Measurements from ENCODE around the gene NEBL. TPM values are rescaled to one million over a fixed set of nuclear protein-coding genes. Genes with fewer than 3 reads are reported as not detected.

The NEBL gene
- total RNA-seq, 1 experiment from 2014 or later, result 55.2 TPM

DNA sequence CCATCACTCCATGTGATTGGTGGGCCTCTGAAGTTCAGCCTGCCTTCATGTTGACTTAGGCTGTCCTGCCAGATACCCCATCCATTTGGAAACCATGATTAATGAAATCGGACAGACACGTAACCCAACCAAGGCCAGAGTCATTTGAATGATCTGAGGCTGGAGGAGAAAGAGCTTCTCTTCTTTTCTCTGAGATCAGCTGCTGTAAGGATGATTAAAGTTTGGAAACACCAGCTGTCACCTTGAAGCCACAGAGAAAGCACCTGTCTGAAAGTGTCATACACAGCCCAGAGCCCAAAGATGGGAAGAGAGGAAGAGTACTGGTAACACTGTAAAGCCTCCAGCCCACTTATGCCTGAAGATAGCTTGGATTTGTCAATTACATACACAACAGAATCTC lies 22.9 kb downstream of the NEBL start:
- Mint-ChIP-seq H3K27ac (ENCODE audit: unreplicated experiment) (no peak overlapping the region), H3K36me3 (ENCODE audit: insufficient read depth, unreplicated experiment) (no peaks in the 10 kb centered on the region), H3K4me1 (ENCODE audit: low read depth, unreplicated experiment) (no peaks in the 10 kb centered on the region), H3K4me3 (ENCODE audit: unreplicated experiment) (no peak overlapping the region), H3K9me3 (ENCODE audit: unreplicated experiment) (no peaks in the 10 kb centered on the region), H3K27me3 (ENCODE audit: insufficient read depth, unreplicated experiment) (no peaks in the 10 kb centered on the region)
- H3K36me3 ChIP-seq (ENCODE audit: control insufficient read depth, insufficient read depth, low read length), result no peaks in the 10 kb centered on the region
- BruUV-seq (replicated peaks), result no TSS peak
- intact Hi-C loops (cut with micrococcal nuclease; ENCODE audit: unreplicated experiment), result no loop called here
- TF ChIP-seq, protein P1, sequence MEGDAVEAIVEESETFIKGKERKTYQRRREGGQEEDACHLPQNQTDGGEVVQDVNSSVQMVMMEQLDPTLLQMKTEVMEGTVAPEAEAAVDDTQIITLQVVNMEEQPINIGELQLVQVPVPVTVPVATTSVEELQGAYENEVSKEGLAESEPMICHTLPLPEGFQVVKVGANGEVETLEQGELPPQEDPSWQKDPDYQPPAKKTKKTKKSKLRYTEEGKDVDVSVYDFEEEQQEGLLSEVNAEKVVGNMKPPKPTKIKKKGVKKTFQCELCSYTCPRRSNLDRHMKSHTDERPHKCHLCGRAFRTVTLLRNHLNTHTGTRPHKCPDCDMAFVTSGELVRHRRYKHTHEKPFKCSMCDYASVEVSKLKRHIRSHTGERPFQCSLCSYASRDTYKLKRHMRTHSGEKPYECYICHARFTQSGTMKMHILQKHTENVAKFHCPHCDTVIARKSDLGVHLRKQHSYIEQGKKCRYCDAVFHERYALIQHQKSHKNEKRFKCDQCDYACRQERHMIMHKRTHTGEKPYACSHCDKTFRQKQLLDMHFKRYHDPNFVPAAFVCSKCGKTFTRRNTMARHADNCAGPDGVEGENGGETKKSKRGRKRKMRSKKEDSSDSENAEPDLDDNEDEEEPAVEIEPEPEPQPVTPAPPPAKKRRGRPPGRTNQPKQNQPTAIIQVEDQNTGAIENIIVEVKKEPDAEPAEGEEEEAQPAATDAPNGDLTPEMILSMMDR (IDR thresholded peaks at IDR 0.05; ENCODE audit: insufficient read depth in 1 of 2, low read depth in 1 of 2, low read length in 1 of 2, severe bottlenecking in 1 of 2, unreplicated experiment in 1 of 2), result no peak
- ChIA-PET CTCF (no interaction called here), POLR2A (no interaction called here)
- H3K4me1 ChIP-seq, result no peaks in the 10 kb centered on the region
- DNase-seq, result no peak
- H3K4me3 ChIP-seq (ENCODE audit: low read depth, low read length), result no peak overlapping the region
- H3K9me3 ChIP-seq, result no peaks in the 10 kb centered on the region
- no peaks in the 10 kb centered on the region for H3K27me3 ChIP-seq (replicated peaks; ENCODE audit: control insufficient read depth, insufficient read depth, low read length)

DNA sequence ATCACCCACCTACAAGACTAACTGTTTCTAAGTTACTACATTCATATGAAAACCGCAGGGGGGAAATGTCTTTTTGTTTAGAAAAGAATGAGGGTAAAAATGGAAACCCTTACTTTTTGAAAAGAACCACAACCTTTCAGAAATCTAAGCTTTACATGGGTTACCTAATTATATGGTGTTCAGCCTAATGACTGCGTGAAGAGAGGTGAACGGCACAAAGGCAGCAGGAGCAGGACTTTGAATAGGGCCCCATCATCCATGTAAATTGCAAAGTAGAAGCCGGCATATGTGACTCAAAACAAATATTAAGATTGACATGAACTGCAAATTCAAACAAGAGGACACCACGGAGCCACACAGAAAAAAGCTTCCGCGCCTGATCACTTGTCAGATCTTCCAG lies 25.1 kb downstream of the NEBL start:
- POLR2A ChIA-PET, result no interaction called here
- Histone ChIP-seq H3K27me3 (replicated peaks; ENCODE audit: control insufficient read depth, insufficient read depth, low read length) (no peaks in the 10 kb centered on the region), H3K4me1 (no peaks in the 10 kb centered on the region), H3K4me3 (ENCODE audit: low read depth, low read length) (no peak overlapping the region), H3K9me3 (no peaks in the 10 kb centered on the region), H3K36me3 (ENCODE audit: control insufficient read depth, insufficient read depth, low read length) (no peaks in the 10 kb centered on the region)
- no peaks in the 10 kb centered on the region for H3K27me3 Mint-ChIP-seq (ENCODE audit: insufficient read depth, unreplicated experiment)
- no peak overlapping the region for H3K27ac Mint-ChIP-seq (ENCODE audit: unreplicated experiment)
- TF ChIP-seq, protein P1 (IDR thresholded peaks at IDR 0.05; ENCODE audit: insufficient read depth in 1 of 2, low read depth in 1 of 2, low read length in 1 of 2, severe bottlenecking in 1 of 2, unreplicated experiment in 1 of 2), result no peak
- H3K36me3 Mint-ChIP-seq (ENCODE audit: insufficient read depth, unreplicated experiment), result no peaks in the 10 kb centered on the region
- H3K4me1 Mint-ChIP-seq (ENCODE audit: low read depth, unreplicated experiment), result no peaks in the 10 kb centered on the region
- CTCF ChIA-PET, result no interaction called here
- no peak overlapping the region for H3K4me3 Mint-ChIP-seq (ENCODE audit: unreplicated experiment)
- intact Hi-C loops (cut with micrococcal nuclease; ENCODE audit: unreplicated experiment), result no loop called here
- no peaks in the 10 kb centered on the region for H3K9me3 Mint-ChIP-seq (ENCODE audit: unreplicated experiment)
- BruUV-seq (replicated peaks), result no TSS peak
- no peak for DNase-seq

DNA sequence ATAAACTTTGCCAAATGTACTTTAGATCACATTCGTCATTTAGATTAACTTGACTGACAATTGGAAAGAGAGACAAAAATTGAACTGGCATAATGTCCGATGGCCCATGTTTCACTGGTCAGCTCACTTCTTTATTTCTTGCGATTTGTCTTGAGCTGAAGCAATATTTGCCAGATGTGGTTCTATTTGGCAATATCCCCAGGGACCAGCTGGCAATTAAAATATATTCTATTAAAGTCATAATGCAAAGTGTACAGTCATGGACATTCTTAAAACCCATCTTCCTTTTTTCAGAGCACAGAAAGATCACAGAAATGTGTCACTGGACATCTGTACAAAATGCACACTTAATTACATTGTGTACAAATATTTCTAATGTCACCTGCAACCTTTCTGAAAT lies 26.3 kb downstream of the NEBL start:
- TF ChIP-seq, protein P1 (IDR thresholded peaks at IDR 0.05; ENCODE audit: insufficient read depth in 1 of 2, low read depth in 1 of 2, low read length in 1 of 2, severe bottlenecking in 1 of 2, unreplicated experiment in 1 of 2), result no peak

More for the DNA sequence above, 26.3 kb downstream of the NEBL start:
- no peak overlapping the region for H3K4me3 Mint-ChIP-seq (ENCODE audit: unreplicated experiment)
- DNase-seq, result no peak
- no peaks in the 10 kb centered on the region for H3K27me3 Mint-ChIP-seq (ENCODE audit: insufficient read depth, unreplicated experiment)
- POLR2A ChIA-PET, result no interaction called here
- no peak overlapping the region for H3K27ac Mint-ChIP-seq (ENCODE audit: unreplicated experiment)
- H3K9me3 Mint-ChIP-seq (ENCODE audit: unreplicated experiment), result no peaks in the 10 kb centered on the region
- no peaks in the 10 kb centered on the region for H3K27me3 ChIP-seq (replicated peaks; ENCODE audit: control insufficient read depth, insufficient read depth, low read length)
- CTCF ChIA-PET, result interaction anchor here (0.8 kb wide), 1 partner anchor 460 kb away, joined by 3 read pairs; no protein-coding TSS in a partner anchor
- BruUV-seq (replicated peaks), result no TSS peak
- H3K9me3 ChIP-seq, result no peaks in the 10 kb centered on the region
- no peaks in the 10 kb centered on the region for H3K4me1 ChIP-seq
- H3K4me3 ChIP-seq (ENCODE audit: low read depth, low read length), result no peak overlapping the region
- no peaks in the 10 kb centered on the region for H3K4me1 Mint-ChIP-seq (ENCODE audit: low read depth, unreplicated experiment)
- intact Hi-C loops (cut with micrococcal nuclease; ENCODE audit: unreplicated experiment), result no loop called here
- H3K36me3 Mint-ChIP-seq (ENCODE audit: insufficient read depth, unreplicated experiment), result no peaks in the 10 kb centered on the region
- no peaks in the 10 kb centered on the region for H3K36me3 ChIP-seq (ENCODE audit: control insufficient read depth, insufficient read depth, low read length)

Measured in Caco-2 (cell line).